ENCODE measurements around the gene LSP1. TPM values are rescaled to one million over a fixed set of nuclear protein-coding genes. Genes with fewer than 3 reads are reported as not detected.
A peak's percentile ranks its signal among the peaks of the same experiment; 100 is the strongest.

LSP1 gene
- total and polyA plus RNA-seq, 2 of the 4 experiments (the other 2 are of a cell fraction) = not detected

GRCh38 chr11:1820463-1821325 is 32.2 kb upstream of the LSP1 start:
- Histone ChIP-seq H3K27me3 (ENCODE audit: control insufficient read depth, insufficient read depth, low read length) (peaks cover 20% of the 10 kb centered on the region), H3K9me3 (ENCODE audit: control insufficient read depth, insufficient read depth, low read length) (peaks cover 13% of the 10 kb centered on the region), H3K4me3 (ENCODE audit: insufficient read depth, low read depth, low read length) (no peak overlapping the region), H3K4me2 (ENCODE audit: low read depth, low read length) (no peak overlapping the region), H3K79me1 (ENCODE audit: low read depth in 1 of 2, low read length in 2 of 2) (no peaks in the 10 kb centered on the region), H2BK15ac (ENCODE audit: low read depth, low read length) (no peak overlapping the region), H3K36me3 (ENCODE audit: control insufficient read depth, insufficient read depth, low read length) (no peaks in the 10 kb centered on the region), H3K9ac (ENCODE audit: low read depth, low read length) (no peak overlapping the region), H3K4me1 (ENCODE audit: control insufficient read depth, insufficient read depth, low read length) (no peaks in the 10 kb centered on the region), H4K5ac (ENCODE audit: low read depth, low read length) (no peak overlapping the region), H3K27ac (ENCODE audit: insufficient read depth, low read length) (no peak overlapping the region), H2BK120ac (ENCODE audit: low read depth, low read length) (no peak overlapping the region; the same call in 1 of the 2 replicates), H3K23ac (ENCODE audit: low read depth, low read length) (no peak overlapping the region), H2BK20ac (ENCODE audit: low read depth, low read length) (no peak overlapping the region), H4K8ac (ENCODE audit: low read depth in 2 of 2, low read length in 2 of 2) (no peak overlapping the region), H3K4ac (ENCODE audit: low read depth, low read length) (no peak overlapping the region), H3K56ac (ENCODE audit: extremely low read depth, insufficient read depth, low read length) (no peak overlapping the region), H3K9me1 (ENCODE audit: insufficient read depth, low read length) (no peaks in the 10 kb centered on the region), H2AK5ac (ENCODE audit: low read depth, low read length) (no peak overlapping the region), H4K20me1 (ENCODE audit: insufficient read depth, low read length) (no peaks in the 10 kb centered on the region), H2AFZ (replicated peaks; ENCODE audit: low read length, poor library complexity) (no peak overlapping the region), H2BK5ac (ENCODE audit: low read depth, low read length, poor library complexity, severe bottlenecking) (no peak overlapping the region), H2AK9ac (replicated peaks; ENCODE audit: low read depth, low read length, poor library complexity) (no peak overlapping the region), H3K18ac (ENCODE audit: low read depth, low read length) (no peak overlapping the region), H3K14ac (replicated peaks; ENCODE audit: low read depth, low read length) (no peak overlapping the region), H4K91ac (ENCODE audit: insufficient read depth, low read depth, low read length) (no peak overlapping the region; the same call in 1 of the 2 replicates)
- TF ChIP-seq USF2 (IDR thresholded peaks at IDR 0.05; ENCODE audit: low read depth, low read length) = no peak
- TF ChIP-seq MAZ (IDR thresholded peaks at IDR 0.05; ENCODE audit: borderline replicate concordance, low read depth, low read length) = no peak
- no peak for TF ChIP-seq FOS (IDR thresholded peaks at IDR 0.05; ENCODE audit: low read depth, low read length)
- no peak for TF ChIP-seq CTCF (conservative IDR thresholded peaks at IDR 0.05; ENCODE audit: low read depth, low read length)
- TF ChIP-seq RFX5 (IDR thresholded peaks at IDR 0.05; ENCODE audit: low read depth, low read length) = no peak
- TF ChIP-seq CHD1 (IDR thresholded peaks at IDR 0.05; ENCODE audit: low read depth, low read length) = no peak
- TF ChIP-seq SMC3 (IDR thresholded peaks at IDR 0.05; ENCODE audit: low read depth, low read length) = no peak
- ChIA-PET CTCF (no interaction called here), POLR2A (ENCODE audit: unreplicated experiment) (no interaction called here)
- WGBS, 2 experiments (ENCODE audit: extremely low coverage in 2 of 2, insufficient read length in 1 of 2) = 50% methylated on average over 3 of the region's 14 CpGs; no CpG with 5 or more reads in 1 of the 2 experiments
- ATAC-seq (ENCODE audit: low read depth) (peak; percentile 81), DNase-seq (peak; percentile 22)
- dilution Hi-C loops (cut with HindIII; ENCODE audit: low sequenced_read_pairs, unreplicated experiment) (no loop called here), intact Hi-C loops (cut with micrococcal nuclease) (no loop called here), in situ Hi-C loops (cut with MboI; ENCODE audit: low sequenced_read_pairs) (loop anchor here (5.0 kb wide), 1 partner anchor 123 kb away; the partner anchor contains the start of gene KRTAP5-6)
- no TSS peak for BruUV-seq (replicated peaks)
